ENCODE data around the gene PHETA1. TPM values are rescaled to one million over a fixed set of nuclear protein-coding genes. Genes with fewer than 3 reads are reported as not detected.

PHETA1 gene
- total and polyA plus RNA-seq, 11 donors, result 12.8 to 48.7 (median 24.5) TPM

- Histone ChIP-seq H3K4me1 (peaks cover 11 to 59% (median 36%) of the 10 kb centered on the region in 12 donors), H3K9me3 (no peaks in the 10 kb centered on the region), H3K36me3 (peaks cover 0 to 22% (median 13%) of the 10 kb centered on the region in 9 donors), H3K27ac (peak overlapping the region in 10 of 12 donors; percentile 51 to 85 (median 73)), H3K4me3 (no peak overlapping the region), H3K27me3 (no peaks in the 10 kb centered on the region)
- intact Hi-C loops (cut with DNase I), result no loop called here
- peak in 2 of 4 donors; percentile 1 to 14 for ATAC-seq
- 91 to 96% (median 95%) methylated on average over 20 to 59 of the region's 59 CpGs for WGBS, 4 donors
- no peak for TF ChIP-seq POLR2A (IDR thresholded peaks at IDR 0.05)
- TF ChIP-seq, protein P1, sequence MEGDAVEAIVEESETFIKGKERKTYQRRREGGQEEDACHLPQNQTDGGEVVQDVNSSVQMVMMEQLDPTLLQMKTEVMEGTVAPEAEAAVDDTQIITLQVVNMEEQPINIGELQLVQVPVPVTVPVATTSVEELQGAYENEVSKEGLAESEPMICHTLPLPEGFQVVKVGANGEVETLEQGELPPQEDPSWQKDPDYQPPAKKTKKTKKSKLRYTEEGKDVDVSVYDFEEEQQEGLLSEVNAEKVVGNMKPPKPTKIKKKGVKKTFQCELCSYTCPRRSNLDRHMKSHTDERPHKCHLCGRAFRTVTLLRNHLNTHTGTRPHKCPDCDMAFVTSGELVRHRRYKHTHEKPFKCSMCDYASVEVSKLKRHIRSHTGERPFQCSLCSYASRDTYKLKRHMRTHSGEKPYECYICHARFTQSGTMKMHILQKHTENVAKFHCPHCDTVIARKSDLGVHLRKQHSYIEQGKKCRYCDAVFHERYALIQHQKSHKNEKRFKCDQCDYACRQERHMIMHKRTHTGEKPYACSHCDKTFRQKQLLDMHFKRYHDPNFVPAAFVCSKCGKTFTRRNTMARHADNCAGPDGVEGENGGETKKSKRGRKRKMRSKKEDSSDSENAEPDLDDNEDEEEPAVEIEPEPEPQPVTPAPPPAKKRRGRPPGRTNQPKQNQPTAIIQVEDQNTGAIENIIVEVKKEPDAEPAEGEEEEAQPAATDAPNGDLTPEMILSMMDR (IDR thresholded peaks at IDR 0.05), result no peak
- DNase-seq, result no peak
Measured at GRCh38 chr12:111362687-111363475, 6.0 kb downstream of the PHETA1 start.

DNA sequence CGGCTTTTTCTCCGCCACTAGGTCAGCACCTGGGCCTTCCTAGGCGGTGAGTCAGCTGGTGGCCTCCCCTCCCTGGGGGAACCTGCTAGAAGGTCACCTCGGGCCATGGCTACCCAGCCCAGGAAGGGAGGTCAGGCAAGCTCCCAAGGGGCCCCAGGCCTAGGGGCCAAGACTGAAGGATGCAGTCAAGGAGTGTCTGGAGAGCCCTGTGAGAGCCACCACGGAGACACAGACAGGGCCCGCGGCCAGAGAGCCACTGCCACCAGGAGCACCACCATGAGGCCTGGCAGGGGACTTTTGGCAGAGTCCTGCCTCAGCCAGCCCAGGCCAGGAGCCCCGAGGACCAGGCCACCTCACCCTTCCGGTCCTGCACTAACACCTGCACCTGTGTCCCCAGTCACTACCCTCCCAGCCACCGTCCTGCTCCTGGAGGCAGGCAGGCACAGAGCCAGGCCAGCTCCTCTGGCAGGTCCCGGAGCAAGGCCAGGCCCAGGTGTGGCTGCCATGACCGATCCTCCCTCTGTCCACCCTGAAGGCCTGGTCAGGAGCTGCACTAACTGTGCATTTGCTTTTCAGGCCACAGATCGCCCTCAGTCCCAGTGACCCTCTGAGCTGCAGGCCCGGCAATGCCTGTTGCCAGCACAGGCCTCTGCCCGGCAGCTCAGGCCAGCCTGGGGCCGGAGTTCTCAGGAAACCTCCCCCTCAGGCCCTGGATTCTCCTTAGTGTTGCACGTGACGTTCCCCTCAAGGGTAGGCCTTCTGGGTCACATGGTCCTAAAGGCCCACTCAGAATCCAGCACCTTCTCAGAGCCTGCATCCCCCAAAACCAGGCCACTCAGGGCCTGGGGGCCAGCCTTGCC, 6.9 kb downstream of the PHETA1 start:
- no peaks in the 10 kb centered on the region for H3K27me3 ChIP-seq
- DNase-seq (peak in 4 of 5 donors; percentile 37 to 60 (median 46)), ATAC-seq (peak; percentile 9 to 50 (median 37))
- H3K9me3 ChIP-seq, result no peaks in the 10 kb centered on the region
- H3K4me1 ChIP-seq, result peaks cover 11 to 49% (median 27%) of the 10 kb centered on the region in 12 donors
- TF ChIP-seq, protein P1 (IDR thresholded peaks at IDR 0.05), result no peak
- no peak for TF ChIP-seq POLR2A (IDR thresholded peaks at IDR 0.05)
- 27 to 39% (median 28%) methylated on average over 10 to 18 of the region's 18 CpGs for WGBS, 4 donors
- H3K36me3 ChIP-seq, result peaks cover 0 to 22% (median 13%) of the 10 kb centered on the region in 9 donors
- H3K4me3 ChIP-seq, result no peak overlapping the region
- intact Hi-C loops (cut with DNase I), result no loop called here
- H3K27ac ChIP-seq, result peak overlapping the region; percentile 17 to 85 (median 71)

GRCh38 chr12:111361073-111361716, 7.7 kb downstream of the PHETA1 start:
- Histone ChIP-seq H3K4me3 (no peak overlapping the region), H3K27ac (peak overlapping the region in 10 of 12 donors; percentile 17 to 85 (median 73)), H3K27me3 (no peaks in the 10 kb centered on the region), H3K9me3 (no peaks in the 10 kb centered on the region), H3K4me1 (peaks cover 10 to 47% (median 27%) of the 10 kb centered on the region in 12 donors), H3K36me3 (peaks cover 0 to 22% (median 13%) of the 10 kb centered on the region in 9 donors)
- DNase-seq, result no peak
- TF ChIP-seq POLR2A (IDR thresholded peaks at IDR 0.05), result no peak
- TF ChIP-seq, protein P1 (IDR thresholded peaks at IDR 0.05), result no peak
- intact Hi-C loops (cut with DNase I), result no loop called here
- ATAC-seq, result no peak
- 44 to 54% (median 51%) methylated on average over 13 of the region's 13 CpGs for WGBS, 4 donors
